Measurements from ENCODE around the gene CYP27B1. TPM values are rescaled to one million over a fixed set of nuclear protein-coding genes. Genes with fewer than 3 reads are reported as not detected.
A peak's percentile ranks its signal among the peaks of the same experiment; 100 is the strongest.

Gene CYP27B1, protein sequence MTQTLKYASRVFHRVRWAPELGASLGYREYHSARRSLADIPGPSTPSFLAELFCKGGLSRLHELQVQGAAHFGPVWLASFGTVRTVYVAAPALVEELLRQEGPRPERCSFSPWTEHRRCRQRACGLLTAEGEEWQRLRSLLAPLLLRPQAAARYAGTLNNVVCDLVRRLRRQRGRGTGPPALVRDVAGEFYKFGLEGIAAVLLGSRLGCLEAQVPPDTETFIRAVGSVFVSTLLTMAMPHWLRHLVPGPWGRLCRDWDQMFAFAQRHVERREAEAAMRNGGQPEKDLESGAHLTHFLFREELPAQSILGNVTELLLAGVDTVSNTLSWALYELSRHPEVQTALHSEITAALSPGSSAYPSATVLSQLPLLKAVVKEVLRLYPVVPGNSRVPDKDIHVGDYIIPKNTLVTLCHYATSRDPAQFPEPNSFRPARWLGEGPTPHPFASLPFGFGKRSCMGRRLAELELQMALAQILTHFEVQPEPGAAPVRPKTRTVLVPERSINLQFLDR
- polyA plus RNA-seq (2012; ENCODE audit: insufficient read length, low read depth), result 3.1 TPM

GRCh38 chr12:57766464-57767304, at the start of gene CYP27B1:
CYP27B1 (minus strand) TSS chr12:57767078; CDS start chr12:57767041, 37 bp downstream.
- 0 out of 2 replicates have a peak, but pooled peaks have one; percentile 15 for TF ChIP-seq POLR2AphosphoS5 (IDR thresholded peaks at IDR 0.05; ENCODE audit: low read depth, low read length)
- TF ChIP-seq SIN3A (IDR thresholded peaks at IDR 0.05; ENCODE audit: borderline replicate concordance, insufficient read depth, low read length), result no peak
- TF ChIP-seq FOXP2 (optimal IDR thresholded peaks at IDR 0.05; ENCODE audit: borderline replicate concordance, extremely low read depth, extremely low read length, insufficient read depth), result no peak
- TF ChIP-seq, protein P1, sequence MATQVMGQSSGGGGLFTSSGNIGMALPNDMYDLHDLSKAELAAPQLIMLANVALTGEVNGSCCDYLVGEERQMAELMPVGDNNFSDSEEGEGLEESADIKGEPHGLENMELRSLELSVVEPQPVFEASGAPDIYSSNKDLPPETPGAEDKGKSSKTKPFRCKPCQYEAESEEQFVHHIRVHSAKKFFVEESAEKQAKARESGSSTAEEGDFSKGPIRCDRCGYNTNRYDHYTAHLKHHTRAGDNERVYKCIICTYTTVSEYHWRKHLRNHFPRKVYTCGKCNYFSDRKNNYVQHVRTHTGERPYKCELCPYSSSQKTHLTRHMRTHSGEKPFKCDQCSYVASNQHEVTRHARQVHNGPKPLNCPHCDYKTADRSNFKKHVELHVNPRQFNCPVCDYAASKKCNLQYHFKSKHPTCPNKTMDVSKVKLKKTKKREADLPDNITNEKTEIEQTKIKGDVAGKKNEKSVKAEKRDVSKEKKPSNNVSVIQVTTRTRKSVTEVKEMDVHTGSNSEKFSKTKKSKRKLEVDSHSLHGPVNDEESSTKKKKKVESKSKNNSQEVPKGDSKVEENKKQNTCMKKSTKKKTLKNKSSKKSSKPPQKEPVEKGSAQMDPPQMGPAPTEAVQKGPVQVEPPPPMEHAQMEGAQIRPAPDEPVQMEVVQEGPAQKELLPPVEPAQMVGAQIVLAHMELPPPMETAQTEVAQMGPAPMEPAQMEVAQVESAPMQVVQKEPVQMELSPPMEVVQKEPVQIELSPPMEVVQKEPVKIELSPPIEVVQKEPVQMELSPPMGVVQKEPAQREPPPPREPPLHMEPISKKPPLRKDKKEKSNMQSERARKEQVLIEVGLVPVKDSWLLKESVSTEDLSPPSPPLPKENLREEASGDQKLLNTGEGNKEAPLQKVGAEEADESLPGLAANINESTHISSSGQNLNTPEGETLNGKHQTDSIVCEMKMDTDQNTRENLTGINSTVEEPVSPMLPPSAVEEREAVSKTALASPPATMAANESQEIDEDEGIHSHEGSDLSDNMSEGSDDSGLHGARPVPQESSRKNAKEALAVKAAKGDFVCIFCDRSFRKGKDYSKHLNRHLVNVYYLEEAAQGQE (IDR thresholded peaks at IDR 0.05; ENCODE audit: insufficient read depth in 1 of 2, low read depth in 2 of 2, low read length in 2 of 2), result no peak

GRCh38 chr12:57816001-57816854, 49.4 kb upstream of the CYP27B1 start:
- TF ChIP-seq FOXP2 (optimal IDR thresholded peaks at IDR 0.05; ENCODE audit: borderline replicate concordance, extremely low read depth, extremely low read length, insufficient read depth) (no peak), POLR2AphosphoS5 (IDR thresholded peaks at IDR 0.05; ENCODE audit: low read depth, low read length) (no peak; the same call in 1 of the 2 replicates), TAF1 (IDR thresholded peaks at IDR 0.05; ENCODE audit: borderline replicate concordance, insufficient read depth, low read length) (no peak), SIN3A (IDR thresholded peaks at IDR 0.05; ENCODE audit: borderline replicate concordance, insufficient read depth, low read length) (no peak)
- TF ChIP-seq, protein P1 (IDR thresholded peaks at IDR 0.05; ENCODE audit: insufficient read depth in 1 of 2, low read depth in 2 of 2, low read length in 2 of 2), result no peak

DNA sequence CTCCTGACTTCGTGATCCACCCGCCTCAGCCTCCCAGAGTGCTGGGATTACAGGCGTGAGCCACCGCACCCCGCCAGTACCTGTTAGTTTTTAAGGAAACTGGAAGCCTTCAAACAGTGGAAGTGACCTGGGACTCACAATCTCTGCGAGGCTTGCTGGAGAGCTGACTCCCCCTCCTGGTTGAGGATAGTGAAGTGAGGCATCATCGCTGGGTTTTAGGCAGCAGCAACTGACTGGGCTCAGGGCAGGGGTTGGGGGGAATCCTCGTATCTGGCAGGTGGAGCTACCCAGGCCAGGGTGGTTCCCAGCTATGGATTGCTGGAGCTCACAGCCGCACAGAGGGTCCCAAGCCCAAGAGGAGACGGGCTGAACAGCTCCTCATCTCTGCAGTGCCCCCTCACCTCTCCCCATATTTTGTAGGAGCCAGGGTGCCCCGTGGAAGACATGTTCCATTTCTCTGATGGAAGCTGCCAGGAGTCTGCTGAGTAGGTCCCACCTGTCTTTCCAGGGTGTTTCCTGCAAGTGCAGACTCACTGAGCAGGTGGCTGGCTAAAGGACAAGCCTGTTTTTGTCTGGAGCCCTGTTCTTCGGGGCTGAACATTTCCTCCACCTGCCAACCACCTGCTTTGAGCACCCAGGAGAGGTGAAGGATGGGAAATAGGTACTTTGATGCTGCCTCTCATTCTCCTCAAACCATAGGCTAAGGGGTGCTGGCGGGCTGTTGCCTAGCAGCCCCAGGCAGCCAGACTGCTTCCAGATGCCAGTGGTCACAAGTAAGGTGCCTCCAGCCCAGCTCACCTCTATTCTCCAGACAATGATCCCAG, 48.5 kb upstream of the CYP27B1 start:
- no peak for TF ChIP-seq FOXP2 (optimal IDR thresholded peaks at IDR 0.05; ENCODE audit: borderline replicate concordance, extremely low read depth, extremely low read length, insufficient read depth)
- TF ChIP-seq TAF1 (IDR thresholded peaks at IDR 0.05; ENCODE audit: borderline replicate concordance, insufficient read depth, low read length), result no peak
- no peak for TF ChIP-seq SIN3A (IDR thresholded peaks at IDR 0.05; ENCODE audit: borderline replicate concordance, insufficient read depth, low read length)
- TF ChIP-seq, protein P1 (IDR thresholded peaks at IDR 0.05; ENCODE audit: insufficient read depth in 1 of 2, low read depth in 2 of 2, low read length in 2 of 2), result no peak
- TF ChIP-seq POLR2AphosphoS5 (IDR thresholded peaks at IDR 0.05; ENCODE audit: low read depth, low read length), result no peak

All from PFSK-1 (cell line).